OCI-M2 (cell line): ENCODE data around the gene MPG.

ENCODE experiments used
- DNase-seq: peaks from one replicate; lab custom pipeline; 2025; ENCODE audit not compliant: unreplicated experiment; lab: John Stamatoyannopoulos, UW

MPG gene

DNA sequence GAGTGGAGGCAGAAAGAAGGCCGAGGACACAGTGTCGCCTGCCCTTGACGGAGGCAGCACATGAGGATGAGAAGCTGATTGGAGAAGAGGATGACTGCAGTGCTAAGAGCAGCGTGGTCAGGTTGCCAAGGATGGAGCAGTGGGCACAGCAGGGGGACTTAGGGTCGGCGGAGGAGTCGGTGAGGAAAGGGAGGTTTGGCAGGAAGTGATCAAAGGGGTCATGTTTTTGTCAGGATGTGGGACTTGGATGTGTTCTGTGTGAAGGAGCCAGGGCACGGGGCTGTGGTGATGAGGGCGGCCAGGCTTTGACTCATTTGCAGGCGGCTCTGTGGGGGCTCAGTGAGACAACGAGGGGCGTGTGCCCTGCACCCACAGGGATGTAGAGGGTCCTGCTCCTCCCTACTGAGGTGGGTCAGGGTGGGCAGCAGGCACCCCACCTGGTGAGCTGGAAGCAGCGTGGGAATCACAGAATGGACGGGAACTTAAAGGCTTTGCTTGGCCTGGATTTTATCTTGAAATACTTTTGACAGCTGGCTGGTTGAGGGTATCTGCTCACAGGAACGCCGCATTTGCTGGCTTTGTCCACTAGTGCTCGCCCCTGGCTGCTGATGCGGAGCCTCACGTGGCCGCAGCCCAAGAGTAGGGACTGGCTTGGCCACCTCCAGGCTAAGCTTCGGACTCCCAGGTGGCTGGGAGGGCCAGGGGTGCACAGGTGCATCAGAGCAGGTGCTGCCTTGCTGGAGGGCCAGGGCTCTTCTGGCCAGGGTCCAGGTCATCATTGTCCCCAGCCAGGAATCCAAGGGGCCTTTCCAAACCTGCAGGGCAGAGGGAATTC is 6.0 kb downstream of the MPG start:
- no peak for DNase-seq

DNA sequence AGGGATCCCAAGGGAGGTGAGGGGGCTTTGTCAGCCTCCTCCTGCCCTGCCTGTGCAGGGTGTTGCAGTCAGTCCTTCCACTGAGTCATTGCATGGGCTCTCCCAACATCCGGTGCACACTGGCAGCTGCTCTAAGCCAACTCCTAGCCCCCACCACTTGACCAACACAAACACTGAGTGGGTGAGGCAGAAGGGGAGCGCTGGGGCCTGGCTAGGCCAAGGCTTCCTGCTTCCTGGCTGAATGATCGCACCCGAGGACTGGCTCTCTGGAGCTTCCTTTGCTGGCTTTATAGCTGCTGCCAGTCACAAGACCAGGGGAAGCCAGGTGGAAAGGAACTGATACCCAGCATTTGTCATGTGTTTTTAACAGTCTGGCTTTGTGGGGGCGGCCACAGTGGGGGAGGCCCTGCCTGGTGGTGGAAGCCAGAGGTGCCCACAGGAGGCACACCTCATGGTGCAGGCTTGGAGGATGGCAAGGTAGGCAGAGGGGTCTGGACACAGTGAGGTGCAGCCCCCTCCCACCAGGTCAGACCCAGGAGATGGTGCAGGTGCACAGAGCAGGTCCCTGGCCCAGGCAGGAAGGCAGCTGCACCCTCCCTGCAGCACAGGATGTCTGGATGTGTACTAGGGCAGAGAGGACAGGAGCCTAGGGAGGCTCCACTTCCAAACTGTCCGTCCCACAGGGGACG is 6.8 kb downstream of the MPG start:
- no peak for DNase-seq

- no peak for DNase-seq
These were observed 7.4 kb downstream of the MPG start for GRCh38 chr16:85407-85782.

DNA sequence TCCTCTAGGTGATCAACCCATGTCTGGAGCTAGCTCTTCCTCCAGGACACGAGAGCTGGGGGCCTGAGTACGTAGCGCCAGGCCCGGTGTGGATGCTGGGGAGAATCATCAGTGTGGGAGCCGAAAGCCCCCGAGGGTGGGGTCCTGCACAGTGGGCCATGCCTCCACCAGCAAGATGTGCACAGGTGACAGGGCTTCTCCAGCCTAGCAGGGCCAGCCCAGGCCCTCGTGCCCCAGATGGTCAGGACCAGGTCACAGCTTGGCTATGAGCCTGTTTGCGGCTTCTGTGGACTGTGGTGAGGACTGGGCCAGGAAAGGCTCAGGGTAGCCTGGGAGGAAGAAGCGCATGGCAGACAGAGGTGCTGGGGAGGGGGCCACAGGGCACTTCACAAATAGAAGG is 7.8 kb downstream of the MPG start:
- no peak for DNase-seq

GRCh38 chr16:86483-86952 is 8.5 kb downstream of the MPG start:
- DNase-seq, result no peak

GRCh38 chr16:88613-89012 is 10.6 kb downstream of the MPG start:
- no peak for DNase-seq

GRCh38 chr16:89391-90302 is 11.6 kb downstream of the MPG start:
- DNase-seq, result no peak

DNA sequence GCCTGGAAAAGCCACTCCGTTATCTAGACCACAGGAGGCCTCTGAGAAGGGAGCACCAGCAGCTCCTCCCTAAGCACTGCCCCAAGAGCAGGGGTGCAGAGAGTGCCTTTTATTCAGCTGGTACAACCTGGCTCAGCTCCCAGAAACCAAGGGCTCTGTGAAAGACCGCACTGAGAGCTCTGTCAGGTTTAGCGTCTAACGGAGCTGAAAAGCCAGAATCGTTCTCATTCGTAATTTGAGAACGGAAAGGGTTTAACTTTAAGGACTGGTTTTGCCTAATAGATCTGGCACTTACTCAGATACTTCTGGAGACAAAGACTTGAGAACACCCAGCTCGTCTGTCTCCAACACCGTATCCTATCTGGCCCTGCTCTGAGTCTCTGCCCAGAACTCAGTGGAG is 13.5 kb downstream of the MPG start:
- DNase-seq, result no peak

GRCh38 chr16:92431-93339 is 14.7 kb downstream of the MPG start:
- no peak for DNase-seq

DNA sequence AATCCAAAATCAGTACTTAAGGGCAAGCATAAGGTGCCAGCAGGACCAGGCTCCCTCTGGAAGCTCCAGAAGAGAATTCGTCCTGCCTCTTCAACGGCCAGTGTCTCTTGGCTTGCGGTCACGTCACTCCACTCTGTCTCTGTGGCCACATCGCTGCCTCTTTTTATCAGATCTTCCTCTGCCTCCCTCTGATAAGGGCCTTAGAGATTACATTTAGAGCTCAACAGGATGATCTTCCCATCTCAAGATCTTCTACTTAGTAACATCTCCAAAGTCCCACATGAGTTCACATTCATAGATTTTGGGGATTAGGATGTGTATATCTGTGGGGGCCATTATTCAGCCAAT is 16.9 kb downstream of the MPG start:
- no peak for DNase-seq

DNA sequence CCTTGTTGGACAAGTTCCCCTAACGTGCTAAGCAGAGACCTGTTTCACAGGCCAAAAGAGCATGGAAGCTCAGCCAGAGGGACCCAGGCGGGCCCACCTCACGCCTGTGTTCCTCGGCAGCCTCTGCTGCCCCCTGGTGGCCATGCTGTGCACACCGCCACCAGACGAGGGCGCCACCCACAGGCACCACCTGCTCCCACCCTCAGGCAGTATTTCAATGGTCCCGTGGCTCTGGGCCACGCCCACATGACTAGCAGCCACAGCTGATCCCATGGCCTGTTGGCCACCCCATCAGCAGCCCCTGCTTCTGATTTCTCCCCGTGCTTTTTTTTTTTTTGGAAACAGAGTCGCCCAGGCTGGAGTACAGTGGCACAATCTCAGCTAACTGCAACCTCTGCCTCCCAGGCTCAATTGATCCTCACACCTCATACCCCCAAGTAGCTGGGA is 18.9 kb downstream of the MPG start:
- no peak for DNase-seq

DNA sequence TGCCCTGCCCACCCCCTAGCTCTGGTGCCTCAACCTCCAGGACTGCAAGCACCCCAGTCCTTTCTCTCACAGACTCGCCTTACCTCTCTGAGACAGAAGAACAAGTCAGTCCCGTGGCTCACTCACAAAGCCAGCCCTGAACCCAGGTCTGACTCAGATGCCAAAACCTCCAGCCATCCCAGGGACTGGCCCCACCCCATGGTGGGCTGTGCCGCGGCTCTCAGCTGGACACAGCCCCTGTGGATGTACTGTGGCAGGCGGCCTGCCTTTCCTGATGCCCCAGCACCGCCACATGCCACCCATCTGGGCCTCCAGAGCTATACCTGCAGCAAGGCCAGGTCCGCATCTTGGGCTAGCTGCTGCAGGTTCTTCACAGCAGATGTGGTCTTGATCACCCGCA is 19.8 kb downstream of the MPG start:
- DNase-seq, result no peak

- DNase-seq, result no peak
These were observed 23.0 kb downstream of the MPG start for GRCh38 chr16:100989-101388.

GRCh38 chr16:101586-101985 is 23.6 kb downstream of the MPG start:
- no peak for DNase-seq

- DNase-seq, result no peak
These were observed 24.2 kb downstream of the MPG start for GRCh38 chr16:102060-102855.

- DNase-seq, result no peak
These were observed 26.3 kb downstream of the MPG start for GRCh38 chr16:104355-104754.

DNA sequence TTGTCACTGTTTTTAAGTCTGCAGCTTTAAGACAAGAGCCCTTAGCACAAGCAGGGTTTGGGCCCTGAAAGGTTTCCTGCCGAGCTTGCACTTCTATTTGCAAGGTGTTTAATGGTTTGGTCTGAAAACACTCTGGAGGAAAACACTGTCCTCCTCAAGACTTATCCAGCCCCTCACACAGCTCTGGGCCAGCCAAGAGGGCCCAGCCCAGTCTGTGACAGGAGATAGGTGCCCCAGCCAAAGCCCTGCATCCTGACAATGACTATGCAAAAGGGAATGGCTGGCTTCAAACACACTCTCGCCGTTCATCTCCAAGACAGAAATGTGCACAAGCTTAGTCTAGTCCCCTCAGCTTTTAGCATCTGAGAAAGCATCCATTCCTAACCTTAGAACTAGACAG is 26.9 kb downstream of the MPG start:
- DNase-seq, result no peak

- DNase-seq, result no peak
These were observed 27.5 kb downstream of the MPG start for GRCh38 chr16:105521-105920.

- DNase-seq, result peak; percentile 17
These were observed 28.7 kb downstream of the MPG start for GRCh38 chr16:106623-107324.
